Hepatocyte (in vitro differentiated cells): ENCODE results near the gene ACTA2.

Experiments
- EZH2 ChIP-seq: fragments of 200-600 bp; sonication (generic); IDR thresholded peaks from 2 replicates; pipeline ENCODE4 v1.6.1; 2016; ENCODE audit warnings: antibody characterized with exemption, mild to moderate bottlenecking, borderline replicate concordance
- EZH2phosphoT487 ChIP-seq: fragments of 200-600 bp; sonication (generic); IDR thresholded peaks from one replicate; pipeline ENCODE4 v1.6.1; 2018; ENCODE audit warnings: antibody characterized with exemption, mild to moderate bottlenecking, low read depth, moderate library complexity; ENCODE audit not compliant: unreplicated experiment, severe bottlenecking
- TF ChIP-seq, protein P1 (sequence below): fragments of 200-600 bp; sonication (generic); IDR thresholded peaks from 2 replicates; pipeline ENCODE4 v1.5.1; 2016; ENCODE audit warnings: antibody characterized with exemption, mild to moderate bottlenecking; ENCODE audit not compliant: poor library complexity

DNA sequence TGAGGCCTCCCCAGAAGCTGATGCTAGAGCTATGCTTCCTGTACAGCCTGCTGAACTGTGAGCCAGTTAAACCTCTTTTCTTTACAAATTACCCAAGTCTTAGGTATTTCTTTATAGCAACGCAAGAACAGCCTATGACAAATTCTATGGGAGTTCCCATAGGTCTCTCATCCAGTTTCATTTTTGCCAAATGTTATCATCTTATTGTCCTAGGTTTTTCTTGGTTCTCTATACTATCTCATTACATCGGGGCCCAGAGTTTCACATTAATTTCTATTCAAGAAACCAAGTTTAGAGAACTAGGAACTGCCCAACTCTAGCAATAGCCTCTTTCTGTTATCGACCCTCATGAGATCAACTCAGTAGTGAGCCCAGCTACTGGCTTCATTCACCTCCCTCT is 15.9 kb downstream of the ACTA2 start:
- TF ChIP-seq, protein P1, sequence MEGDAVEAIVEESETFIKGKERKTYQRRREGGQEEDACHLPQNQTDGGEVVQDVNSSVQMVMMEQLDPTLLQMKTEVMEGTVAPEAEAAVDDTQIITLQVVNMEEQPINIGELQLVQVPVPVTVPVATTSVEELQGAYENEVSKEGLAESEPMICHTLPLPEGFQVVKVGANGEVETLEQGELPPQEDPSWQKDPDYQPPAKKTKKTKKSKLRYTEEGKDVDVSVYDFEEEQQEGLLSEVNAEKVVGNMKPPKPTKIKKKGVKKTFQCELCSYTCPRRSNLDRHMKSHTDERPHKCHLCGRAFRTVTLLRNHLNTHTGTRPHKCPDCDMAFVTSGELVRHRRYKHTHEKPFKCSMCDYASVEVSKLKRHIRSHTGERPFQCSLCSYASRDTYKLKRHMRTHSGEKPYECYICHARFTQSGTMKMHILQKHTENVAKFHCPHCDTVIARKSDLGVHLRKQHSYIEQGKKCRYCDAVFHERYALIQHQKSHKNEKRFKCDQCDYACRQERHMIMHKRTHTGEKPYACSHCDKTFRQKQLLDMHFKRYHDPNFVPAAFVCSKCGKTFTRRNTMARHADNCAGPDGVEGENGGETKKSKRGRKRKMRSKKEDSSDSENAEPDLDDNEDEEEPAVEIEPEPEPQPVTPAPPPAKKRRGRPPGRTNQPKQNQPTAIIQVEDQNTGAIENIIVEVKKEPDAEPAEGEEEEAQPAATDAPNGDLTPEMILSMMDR = no peak
- no peak for TF ChIP-seq EZH2
- TF ChIP-seq EZH2phosphoT487 = no peak
